GM12874 (cell line): ENCODE results near the gene FAM111A.

Experiments used
- TF ChIP-seq, protein P1 (sequence below): IDR thresholded peaks from 2 replicates; pipeline ENCODE4 v1.5.1; 2011; ENCODE audit warnings: low read depth, mild to moderate bottlenecking, control low read depth, low read length, moderate library complexity; ENCODE audit not compliant: insufficient read depth

The FAM111A gene

DNA sequence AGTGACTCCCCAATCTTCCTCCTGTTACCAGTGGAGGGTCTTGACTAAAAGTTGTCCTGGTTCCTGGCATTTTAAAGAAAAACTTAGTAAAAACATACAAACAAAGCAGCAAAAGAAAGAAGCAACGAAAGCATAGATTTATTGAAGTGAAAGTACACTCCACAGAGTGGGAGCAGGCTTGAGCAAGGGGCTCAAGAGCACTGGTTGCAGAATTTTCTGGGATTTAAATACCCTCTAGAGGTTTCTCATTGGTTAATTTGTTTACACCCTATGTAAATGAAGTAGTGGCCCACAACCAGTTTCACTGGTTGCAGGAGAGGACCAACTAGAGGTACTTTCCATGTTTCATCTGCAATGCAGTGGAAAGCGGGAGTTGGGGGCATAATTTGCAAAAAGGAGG is 24.9 kb upstream of the FAM111A start:
- TF ChIP-seq, protein P1, sequence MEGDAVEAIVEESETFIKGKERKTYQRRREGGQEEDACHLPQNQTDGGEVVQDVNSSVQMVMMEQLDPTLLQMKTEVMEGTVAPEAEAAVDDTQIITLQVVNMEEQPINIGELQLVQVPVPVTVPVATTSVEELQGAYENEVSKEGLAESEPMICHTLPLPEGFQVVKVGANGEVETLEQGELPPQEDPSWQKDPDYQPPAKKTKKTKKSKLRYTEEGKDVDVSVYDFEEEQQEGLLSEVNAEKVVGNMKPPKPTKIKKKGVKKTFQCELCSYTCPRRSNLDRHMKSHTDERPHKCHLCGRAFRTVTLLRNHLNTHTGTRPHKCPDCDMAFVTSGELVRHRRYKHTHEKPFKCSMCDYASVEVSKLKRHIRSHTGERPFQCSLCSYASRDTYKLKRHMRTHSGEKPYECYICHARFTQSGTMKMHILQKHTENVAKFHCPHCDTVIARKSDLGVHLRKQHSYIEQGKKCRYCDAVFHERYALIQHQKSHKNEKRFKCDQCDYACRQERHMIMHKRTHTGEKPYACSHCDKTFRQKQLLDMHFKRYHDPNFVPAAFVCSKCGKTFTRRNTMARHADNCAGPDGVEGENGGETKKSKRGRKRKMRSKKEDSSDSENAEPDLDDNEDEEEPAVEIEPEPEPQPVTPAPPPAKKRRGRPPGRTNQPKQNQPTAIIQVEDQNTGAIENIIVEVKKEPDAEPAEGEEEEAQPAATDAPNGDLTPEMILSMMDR = no peak

DNA sequence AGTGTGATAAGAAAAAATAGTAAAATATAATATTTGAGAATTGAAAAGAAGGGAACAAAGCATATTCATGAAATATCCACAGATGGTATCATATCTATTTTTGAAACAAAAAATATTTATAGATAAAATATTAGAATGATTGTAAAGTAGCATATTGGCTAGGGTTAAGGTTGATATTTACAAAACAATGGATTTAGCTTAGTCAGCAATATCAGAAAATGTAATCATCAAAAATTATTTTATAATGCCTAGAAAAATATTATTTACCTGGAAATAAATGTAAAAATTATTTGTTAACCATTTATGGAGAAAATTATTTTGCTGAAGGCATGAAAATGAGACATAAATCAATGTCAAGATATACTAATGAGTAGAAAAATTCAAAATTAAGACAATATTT is 22.8 kb upstream of the FAM111A start:
- TF ChIP-seq, protein P1 = no peak

DNA sequence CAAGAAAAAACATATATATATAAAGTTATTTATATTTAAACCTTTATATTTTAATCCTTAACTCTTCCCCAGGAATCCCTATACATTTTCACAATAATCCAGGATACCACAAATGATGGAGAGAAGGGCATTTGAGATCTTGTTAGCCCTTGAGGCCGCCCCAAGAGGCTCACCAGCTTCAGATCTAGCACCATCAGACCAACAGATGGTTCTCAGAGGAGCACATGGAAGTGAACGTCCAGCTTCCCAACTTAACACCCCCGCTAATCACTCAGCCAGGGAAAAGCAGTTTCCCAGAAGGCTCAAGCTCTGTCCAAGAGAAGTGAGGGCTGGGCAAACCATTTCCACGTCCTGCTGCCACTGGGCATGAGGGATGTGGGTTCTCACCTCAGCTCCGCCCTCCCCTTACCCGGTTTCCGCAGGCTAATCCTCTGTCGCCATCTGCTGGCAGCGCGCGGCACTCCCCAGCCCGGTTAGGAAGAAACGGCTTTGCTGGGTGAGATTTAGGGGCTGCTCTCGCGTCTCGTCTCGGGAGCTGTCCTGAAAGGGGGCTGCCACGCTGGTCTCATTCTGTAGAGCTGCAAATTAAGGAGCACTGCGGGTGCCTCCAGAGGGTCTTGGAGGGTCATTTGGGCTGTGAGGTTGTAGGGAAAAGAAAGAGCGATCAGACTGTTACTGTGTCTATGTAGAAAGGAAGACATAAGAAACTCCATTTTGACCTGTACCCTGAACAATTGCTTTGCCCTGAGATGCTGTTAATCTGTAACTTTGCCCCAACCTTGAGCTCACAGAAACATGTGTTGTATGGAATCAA is 6.8 kb upstream of the FAM111A start:
- TF ChIP-seq, protein P1 = peak; percentile 99

DNA sequence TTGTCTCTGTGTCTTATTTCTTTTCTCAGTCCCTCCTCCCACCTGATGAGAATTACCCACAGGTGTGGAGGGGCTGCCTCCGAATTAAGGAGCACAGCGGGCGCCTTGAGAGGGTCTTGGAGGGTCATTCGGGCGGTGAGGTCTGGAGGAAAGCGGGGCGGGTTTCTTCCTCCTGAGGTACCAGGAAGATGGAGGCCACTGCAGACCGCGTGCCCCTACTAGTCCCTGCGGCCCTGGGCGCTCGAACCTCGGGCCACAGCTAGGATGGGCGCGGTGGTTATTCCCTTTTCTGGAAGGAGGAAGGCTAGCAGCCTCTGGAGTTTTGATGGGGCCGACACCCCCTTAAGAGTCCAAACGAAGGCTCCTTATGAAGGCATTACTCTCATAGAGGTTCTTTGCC is 5.5 kb upstream of the FAM111A start:
- TF ChIP-seq, protein P1 = no peak

DNA sequence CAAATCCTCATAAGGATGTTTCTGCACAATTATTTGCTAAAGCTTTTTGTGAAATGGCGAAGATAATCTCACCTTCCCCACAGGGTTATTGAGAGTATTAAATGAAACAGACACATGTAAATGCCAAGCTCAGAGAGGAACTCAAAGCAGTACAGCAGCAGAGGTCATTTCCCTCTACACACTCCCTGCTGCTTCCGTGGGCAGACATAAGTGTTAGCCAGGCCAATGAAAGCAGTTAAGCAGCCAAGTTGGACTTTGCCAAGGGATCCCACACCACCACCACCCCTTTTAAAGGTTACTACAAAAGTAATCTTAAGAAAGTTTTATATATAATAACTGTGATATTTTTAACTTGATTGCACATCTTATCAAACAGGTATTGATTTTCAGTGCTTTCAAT is 4.0 kb upstream of the FAM111A start:
- TF ChIP-seq, protein P1 = no peak

DNA sequence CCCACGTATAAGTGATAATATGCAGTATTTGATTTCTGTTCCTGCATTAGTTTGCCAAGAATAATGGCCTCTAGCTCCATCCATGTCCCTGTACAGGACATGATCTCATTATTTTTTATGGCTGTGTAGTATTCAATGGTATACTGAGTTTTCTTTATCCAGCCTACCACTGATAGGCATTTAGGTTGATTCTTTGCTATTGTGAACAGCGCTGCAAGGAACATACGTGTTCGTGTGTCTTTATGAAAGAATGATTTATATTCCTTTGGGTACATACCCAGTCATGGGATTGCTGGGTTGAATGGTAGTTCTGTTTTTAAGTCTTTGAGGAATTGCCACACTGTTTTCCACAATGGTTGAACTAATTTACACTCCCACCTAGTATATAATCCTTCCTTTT is 1.5 kb upstream of the FAM111A start:
- TF ChIP-seq, protein P1 = no peak

DNA sequence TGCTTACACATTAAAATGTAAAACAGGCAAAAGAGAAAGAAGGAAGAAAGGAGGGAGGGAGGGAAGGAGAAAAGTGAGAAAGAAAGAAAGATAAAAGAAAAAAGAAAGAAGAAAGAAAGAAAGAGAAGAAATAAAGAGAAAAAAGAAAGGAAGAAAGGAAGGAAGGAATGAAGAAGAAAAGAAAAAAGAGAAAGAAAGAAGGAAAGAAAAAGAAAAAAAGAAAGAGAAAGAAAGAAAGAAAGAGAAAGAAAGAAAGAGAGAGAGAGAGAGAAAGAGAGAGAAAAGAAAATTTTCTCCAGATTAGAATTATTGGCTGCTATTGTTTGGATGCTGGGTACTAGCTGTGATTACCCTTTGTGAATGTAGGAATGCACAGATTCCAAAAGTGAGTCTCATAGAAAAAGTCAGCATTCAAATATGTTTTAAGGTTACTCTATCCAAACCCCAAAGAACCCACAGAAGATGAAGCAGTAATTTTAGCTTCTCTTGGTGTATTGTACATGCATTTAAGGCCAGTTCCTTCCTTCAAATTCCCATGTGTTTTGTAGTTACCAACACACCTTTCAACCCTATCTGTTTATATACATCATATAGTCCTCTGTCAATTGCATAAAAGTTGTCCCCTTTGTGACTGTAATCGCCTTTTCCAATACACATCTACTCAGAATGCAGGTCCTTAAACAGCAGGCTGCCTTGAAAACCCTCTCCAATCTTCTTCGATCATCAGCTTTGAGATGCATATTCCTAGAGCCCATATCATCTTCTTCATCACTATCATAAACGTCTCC is 789 bp upstream of the FAM111A start:
- TF ChIP-seq, protein P1 = no peak
